ENCODE results near the gene NUP35. TPM values are rescaled to one million over a fixed set of nuclear protein-coding genes. Genes with fewer than 3 reads are reported as not detected.

Gene NUP35
- total RNA-seq, 1 experiment from 2014 or later: 33.4 TPM

DNA sequence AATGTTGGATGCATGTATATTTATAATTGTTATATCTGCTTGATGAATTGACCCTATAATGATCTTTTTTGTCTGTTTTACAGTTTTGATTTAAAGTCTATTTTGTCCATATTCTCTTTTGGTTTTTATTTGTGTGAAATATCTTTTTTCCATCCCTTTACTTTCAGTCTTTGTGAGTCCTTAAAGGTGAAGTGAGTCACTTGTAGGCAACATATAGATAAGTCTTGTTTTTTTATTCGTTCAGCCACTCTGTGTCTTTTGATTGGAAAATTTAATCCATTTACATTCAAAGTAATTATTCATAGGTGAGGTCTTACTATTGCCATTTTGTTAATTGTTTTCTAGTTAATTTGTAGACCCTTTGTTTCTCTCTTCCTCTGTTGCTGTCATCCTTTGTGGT, 62.5 kb downstream of the NUP35 start:
- BruUV-seq (replicated peaks): no TSS peak
- peaks cover 2 to 24% of the 10 kb centered on the region in 2 experiments; a peak in 2 of 4 replicates for H3K36me3 ChIP-seq (ENCODE audit: control insufficient read depth in 1 of 2, insufficient read depth in 2 of 2, low read length in 2 of 2)
- CTCF ChIA-PET: no interaction called here

More for the DNA sequence above, 62.5 kb downstream of the NUP35 start:
- no peaks in the 10 kb centered on the region for H3K4me1 ChIP-seq (ENCODE audit: control insufficient read depth in 1 of 2, insufficient read depth in 2 of 2, low read length in 2 of 2)
- peaks cover 50% of the 10 kb centered on the region for H3K79me2 ChIP-seq (ENCODE audit: insufficient read depth, low read length)
- no peak overlapping the region for H2AFZ ChIP-seq (ENCODE audit: low read depth, low read length, poor library complexity, severe bottlenecking)
- H4K20me1 ChIP-seq (ENCODE audit: insufficient read depth): no peaks in the 10 kb centered on the region
- H3K4me2 ChIP-seq (ENCODE audit: low read length): no peak overlapping the region
- no peak for TF ChIP-seq POLR2AphosphoS5 (IDR thresholded peaks at IDR 0.05; ENCODE audit: low read depth, low read length)
- TF ChIP-seq SRF (IDR thresholded peaks at IDR 0.05; ENCODE audit: low read depth): no peak
- no peak for TF ChIP-seq EZH2 (IDR thresholded peaks at IDR 0.05)
- TF ChIP-seq CTCF (IDR thresholded peaks at IDR 0.05 in 2 of 3, conservative IDR thresholded peaks at IDR 0.05 in 1 of 3; ENCODE audit: borderline replicate concordance in 1 of 3, insufficient read depth in 1 of 3, low read depth in 2 of 3, low read length in 2 of 3): no peak
- no peak for TF ChIP-seq YY1 (IDR thresholded peaks at IDR 0.05; ENCODE audit: extremely low read depth, insufficient replicate concordance, low read depth, low read length)
- TF ChIP-seq EZH2phosphoT487 (IDR thresholded peaks at IDR 0.05; ENCODE audit: borderline replicate concordance): no peak
- TF ChIP-seq, protein P1, sequence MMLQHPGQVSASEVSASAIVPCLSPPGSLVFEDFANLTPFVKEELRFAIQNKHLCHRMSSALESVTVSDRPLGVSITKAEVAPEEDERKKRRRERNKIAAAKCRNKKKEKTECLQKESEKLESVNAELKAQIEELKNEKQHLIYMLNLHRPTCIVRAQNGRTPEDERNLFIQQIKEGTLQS (IDR thresholded peaks at IDR 0.05): no peak
- no peak for TF ChIP-seq EGR1 (IDR thresholded peaks at IDR 0.05; ENCODE audit: low read depth)
- no peak for TF ChIP-seq REST (IDR thresholded peaks at IDR 0.05; ENCODE audit: low read depth)
- TF ChIP-seq RAD21 (IDR thresholded peaks at IDR 0.05; ENCODE audit: low read depth): no peak
- no peak for TF ChIP-seq ZNF274 (IDR thresholded peaks at IDR 0.05; ENCODE audit: low read depth, low read length)
- no peak for TF ChIP-seq CEBPB (IDR thresholded peaks at IDR 0.05; ENCODE audit: low read depth)
- no peak for TF ChIP-seq FOSL1 (IDR thresholded peaks at IDR 0.05; ENCODE audit: low read depth)
- TF ChIP-seq, protein P2, sequence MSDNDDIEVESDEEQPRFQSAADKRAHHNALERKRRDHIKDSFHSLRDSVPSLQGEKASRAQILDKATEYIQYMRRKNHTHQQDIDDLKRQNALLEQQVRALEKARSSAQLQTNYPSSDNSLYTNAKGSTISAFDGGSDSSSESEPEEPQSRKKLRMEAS (IDR thresholded peaks at IDR 0.05): no peak
- TF ChIP-seq SP1 (IDR thresholded peaks at IDR 0.05; ENCODE audit: low read depth): no peak
- TF ChIP-seq TCF7L2 (IDR thresholded peaks at IDR 0.05; ENCODE audit: borderline replicate concordance, extremely low read depth, insufficient read depth, insufficient read length): no peak
- TF ChIP-seq POLR2A (IDR thresholded peaks at IDR 0.05; ENCODE audit: borderline replicate concordance, extremely low read depth, insufficient read depth, insufficient read length): no peak
- TF ChIP-seq CBX3 (IDR thresholded peaks at IDR 0.05; ENCODE audit: low read depth): no peak
- TF ChIP-seq SIN3A (IDR thresholded peaks at IDR 0.05; ENCODE audit: low read depth): no peak
- RAD21 ChIA-PET (ENCODE audit: low non-redundant PET in 1 of 2, low total read pairs in 2 of 2, uncharacterized antibody in 2 of 2, unreplicated experiment in 2 of 2): no interaction called here
- H3K4me3 ChIP-seq (replicated peaks in 1 of 2; ENCODE audit: low read depth in 1 of 2, low read length in 2 of 2): no peak overlapping the region
- ATAC-seq (no peak), DNase-seq (ENCODE audit: low read depth, low spot score) (no peak)
- no peaks in the 10 kb centered on the region for H3K9me2 ChIP-seq (ENCODE audit: insufficient read depth)
- no peaks in the 10 kb centered on the region for H3K27me3 ChIP-seq (ENCODE audit: insufficient read depth, low read length)
- POLR2A ChIA-PET: no interaction called here
- H3K27ac ChIP-seq (ENCODE audit: low read depth, low read length): no peak overlapping the region
- H3K9me3 ChIP-seq (ENCODE audit: control insufficient read depth in 1 of 2, insufficient read depth in 1 of 2, low read depth in 1 of 2, low read length in 2 of 2): no peaks in the 10 kb centered on the region
- no peak overlapping the region for H3K9ac ChIP-seq (ENCODE audit: low read length)
- intact Hi-C loops (cut with micrococcal nuclease): no loop called here
